Measurements from ENCODE around the gene RHOBTB3.

The RHOBTB3 gene

GRCh38 chr5:95845391-95845790, 114.3 kb downstream of the RHOBTB3 start:
- ChIA-PET CTCF (interaction anchor here (1.2 to 22.7 kb wide), 8 partner anchors 9 to 492 kb away, joined by 3 to 430 read pairs (median 10); partner anchors contain the start of gene GLRX), POLR2A (no interaction called here)
- Histone ChIP-seq H3K27ac (ENCODE audit: insufficient read depth in 1 of 2, low read depth in 1 of 2, low read length in 2 of 2, poor library complexity in 1 of 2, severe bottlenecking in 2 of 2) (no peak overlapping the region), H3K36me3 (ENCODE audit: control insufficient read depth in 4 of 4, insufficient read depth in 4 of 4, low read length in 3 of 4) (no peaks in the 10 kb centered on the region), H3K4me3 (ENCODE audit: control insufficient read depth in 1 of 7, extremely low read depth in 1 of 7, insufficient read depth in 4 of 7, low read depth in 2 of 7, low read length in 6 of 7) (no peak overlapping the region), H3K4me1 (ENCODE audit: control extremely low read depth in 1 of 4, control insufficient read depth in 4 of 4, insufficient read depth in 4 of 4, low read length in 3 of 4) (peaks cover 19 to 38% (median 29%) of the 10 kb centered on the region in 4 experiments), H3K27me3 (replicated peaks in 2 of 5; ENCODE audit: control insufficient read depth in 4 of 5, insufficient read depth in 5 of 5, low read length in 4 of 5) (no peaks in the 10 kb centered on the region), H3K9me3 (ENCODE audit: control extremely low read depth in 1 of 5, control insufficient read depth in 4 of 5, insufficient read depth in 2 of 5, low read depth in 1 of 5, low read length in 4 of 5) (no peaks in the 10 kb centered on the region)
- WGBS (ENCODE audit: insufficient coverage), result no CpG with 5 or more reads among the region's 3 CpGs
- no peak for DNase-seq

Measured in common myeloid progenitor, CD34-positive (primary cell).